ENCODE data around the gene WDR20. TPM values are rescaled to one million over a fixed set of nuclear protein-coding genes. Genes with fewer than 3 reads are reported as not detected.

The WDR20 gene
- total RNA-seq, 2 experiments from 2014 or later = 13.3 to 31.0 TPM

- Histone ChIP-seq H3K4me1 (ENCODE audit: insufficient read depth, low read length, poor library complexity, severe bottlenecking) (peaks cover 17% of the 10 kb centered on the region), H3K27ac (ENCODE audit: low read depth, low read length, poor library complexity, severe bottlenecking) (no peak overlapping the region), H3K9me2 (ENCODE audit: insufficient read depth, low read length) (no peaks in the 10 kb centered on the region), H3K4me3 (ENCODE audit: low read depth, low read length, poor library complexity, severe bottlenecking) (no peak overlapping the region), H3K9me3 (ENCODE audit: low read length) (no peaks in the 10 kb centered on the region), H2AFZ (ENCODE audit: low read length) (no peak overlapping the region), H3K79me2 (ENCODE audit: insufficient read depth, low read depth, low read length) (no peaks in the 10 kb centered on the region), H4K20me1 (ENCODE audit: insufficient read depth, low read length) (no peaks in the 10 kb centered on the region), H3K4me2 (ENCODE audit: low read length) (no peak overlapping the region), H3K36me3 (ENCODE audit: insufficient read depth, low read length) (no peaks in the 10 kb centered on the region)
- DNase-seq (ENCODE audit: low spot score) = no peak
- no peak for TF ChIP-seq EZH2phosphoT487 (IDR thresholded peaks at IDR 0.05; ENCODE audit: borderline replicate concordance, low read depth, low read length)
- TF ChIP-seq, protein P1, sequence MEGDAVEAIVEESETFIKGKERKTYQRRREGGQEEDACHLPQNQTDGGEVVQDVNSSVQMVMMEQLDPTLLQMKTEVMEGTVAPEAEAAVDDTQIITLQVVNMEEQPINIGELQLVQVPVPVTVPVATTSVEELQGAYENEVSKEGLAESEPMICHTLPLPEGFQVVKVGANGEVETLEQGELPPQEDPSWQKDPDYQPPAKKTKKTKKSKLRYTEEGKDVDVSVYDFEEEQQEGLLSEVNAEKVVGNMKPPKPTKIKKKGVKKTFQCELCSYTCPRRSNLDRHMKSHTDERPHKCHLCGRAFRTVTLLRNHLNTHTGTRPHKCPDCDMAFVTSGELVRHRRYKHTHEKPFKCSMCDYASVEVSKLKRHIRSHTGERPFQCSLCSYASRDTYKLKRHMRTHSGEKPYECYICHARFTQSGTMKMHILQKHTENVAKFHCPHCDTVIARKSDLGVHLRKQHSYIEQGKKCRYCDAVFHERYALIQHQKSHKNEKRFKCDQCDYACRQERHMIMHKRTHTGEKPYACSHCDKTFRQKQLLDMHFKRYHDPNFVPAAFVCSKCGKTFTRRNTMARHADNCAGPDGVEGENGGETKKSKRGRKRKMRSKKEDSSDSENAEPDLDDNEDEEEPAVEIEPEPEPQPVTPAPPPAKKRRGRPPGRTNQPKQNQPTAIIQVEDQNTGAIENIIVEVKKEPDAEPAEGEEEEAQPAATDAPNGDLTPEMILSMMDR (conservative IDR thresholded peaks at IDR 0.05; ENCODE audit: low read length) = no peak
- POLR2A ChIA-PET = interaction anchor here (0.6 kb wide), 1 partner anchor 14 kb away, joined by 3 read pairs; no protein-coding TSS in a partner anchor
- intact Hi-C loops (cut with micrococcal nuclease; ENCODE audit: unreplicated experiment) = no loop called here
- BruUV-seq (replicated peaks) = no TSS peak
- CTCF ChIA-PET (ENCODE audit: unreplicated experiment) = no interaction called here
Observed at GRCh38 chr14:102222751-102223150, 83.1 kb downstream of the WDR20 start.

- Histone ChIP-seq H2AFZ (ENCODE audit: low read length) (no peak overlapping the region), H3K4me1 (ENCODE audit: insufficient read depth, low read length, poor library complexity, severe bottlenecking) (peaks cover 17% of the 10 kb centered on the region), H3K9me2 (ENCODE audit: insufficient read depth, low read length) (no peaks in the 10 kb centered on the region), H3K79me2 (ENCODE audit: insufficient read depth, low read depth, low read length) (no peaks in the 10 kb centered on the region), H3K4me2 (ENCODE audit: low read length) (no peak overlapping the region), H3K36me3 (ENCODE audit: insufficient read depth, low read length) (no peaks in the 10 kb centered on the region), H3K9me3 (ENCODE audit: low read length) (no peaks in the 10 kb centered on the region), H3K4me3 (ENCODE audit: low read depth, low read length, poor library complexity, severe bottlenecking) (no peak overlapping the region), H3K27ac (ENCODE audit: low read depth, low read length, poor library complexity, severe bottlenecking) (no peak overlapping the region), H4K20me1 (ENCODE audit: insufficient read depth, low read length) (no peaks in the 10 kb centered on the region)
- TF ChIP-seq EZH2phosphoT487 (IDR thresholded peaks at IDR 0.05; ENCODE audit: borderline replicate concordance, low read depth, low read length) = no peak
- TF ChIP-seq, protein P1 (conservative IDR thresholded peaks at IDR 0.05; ENCODE audit: low read length) = no peak
- intact Hi-C loops (cut with micrococcal nuclease; ENCODE audit: unreplicated experiment) = no loop called here
- ChIA-PET POLR2A (interaction anchor here (0.7 to 1.1 kb wide), 2 partner anchors 15 to 93 kb away, joined by 3 to 5 read pairs; no protein-coding TSS in a partner anchor), CTCF (ENCODE audit: unreplicated experiment) (no interaction called here)
- no TSS peak for BruUV-seq (replicated peaks)
- no peak for DNase-seq (ENCODE audit: low spot score)
Observed at GRCh38 chr14:102223682-102224081, 84.0 kb downstream of the WDR20 start.

DNA sequence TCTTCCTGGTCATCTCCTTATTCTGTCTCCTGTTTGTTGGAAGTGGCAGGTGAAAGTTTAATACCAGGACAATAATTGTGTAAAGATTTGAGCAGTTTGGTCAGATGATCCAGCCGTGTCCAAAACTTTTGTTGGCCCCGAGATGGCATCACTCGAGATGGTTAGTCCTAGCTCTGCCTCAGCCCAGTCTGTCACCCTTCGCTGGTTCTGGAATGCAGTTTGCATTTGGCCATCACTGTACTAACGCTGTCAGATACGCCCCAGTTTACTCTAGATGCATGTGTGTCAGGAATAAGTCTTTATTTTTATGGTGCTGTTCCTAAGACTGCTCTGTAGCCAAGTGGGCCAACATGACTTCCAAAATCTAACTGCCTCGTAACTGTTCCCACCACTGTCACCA, 85.7 kb downstream of the WDR20 start:
- no TSS peak for BruUV-seq (replicated peaks)
- POLR2A ChIA-PET = no interaction called here
- H3K27ac ChIP-seq (ENCODE audit: low read depth, low read length, poor library complexity, severe bottlenecking) = no peak overlapping the region

More for the DNA sequence above, 85.7 kb downstream of the WDR20 start:
- Histone ChIP-seq H2AFZ (ENCODE audit: low read length) (no peak overlapping the region), H3K79me2 (ENCODE audit: insufficient read depth, low read depth, low read length) (no peaks in the 10 kb centered on the region), H3K36me3 (ENCODE audit: insufficient read depth, low read length) (no peaks in the 10 kb centered on the region), H3K9me3 (ENCODE audit: low read length) (no peaks in the 10 kb centered on the region), H3K4me1 (ENCODE audit: insufficient read depth, low read length, poor library complexity, severe bottlenecking) (peaks cover 4% of the 10 kb centered on the region), H3K4me3 (ENCODE audit: low read depth, low read length, poor library complexity, severe bottlenecking) (no peak overlapping the region), H4K20me1 (ENCODE audit: insufficient read depth, low read length) (no peaks in the 10 kb centered on the region), H3K9me2 (ENCODE audit: insufficient read depth, low read length) (no peaks in the 10 kb centered on the region), H3K4me2 (ENCODE audit: low read length) (no peak overlapping the region)
- DNase-seq (ENCODE audit: low spot score) = no peak
- CTCF ChIA-PET (ENCODE audit: unreplicated experiment) = no interaction called here
- no peak for TF ChIP-seq EZH2phosphoT487 (IDR thresholded peaks at IDR 0.05; ENCODE audit: borderline replicate concordance, low read depth, low read length)
- TF ChIP-seq, protein P1 (conservative IDR thresholded peaks at IDR 0.05; ENCODE audit: low read length) = no peak
- intact Hi-C loops (cut with micrococcal nuclease; ENCODE audit: unreplicated experiment) = no loop called here
